ENCODE measurements around the gene NAT16.

Gene NAT16

DNA sequence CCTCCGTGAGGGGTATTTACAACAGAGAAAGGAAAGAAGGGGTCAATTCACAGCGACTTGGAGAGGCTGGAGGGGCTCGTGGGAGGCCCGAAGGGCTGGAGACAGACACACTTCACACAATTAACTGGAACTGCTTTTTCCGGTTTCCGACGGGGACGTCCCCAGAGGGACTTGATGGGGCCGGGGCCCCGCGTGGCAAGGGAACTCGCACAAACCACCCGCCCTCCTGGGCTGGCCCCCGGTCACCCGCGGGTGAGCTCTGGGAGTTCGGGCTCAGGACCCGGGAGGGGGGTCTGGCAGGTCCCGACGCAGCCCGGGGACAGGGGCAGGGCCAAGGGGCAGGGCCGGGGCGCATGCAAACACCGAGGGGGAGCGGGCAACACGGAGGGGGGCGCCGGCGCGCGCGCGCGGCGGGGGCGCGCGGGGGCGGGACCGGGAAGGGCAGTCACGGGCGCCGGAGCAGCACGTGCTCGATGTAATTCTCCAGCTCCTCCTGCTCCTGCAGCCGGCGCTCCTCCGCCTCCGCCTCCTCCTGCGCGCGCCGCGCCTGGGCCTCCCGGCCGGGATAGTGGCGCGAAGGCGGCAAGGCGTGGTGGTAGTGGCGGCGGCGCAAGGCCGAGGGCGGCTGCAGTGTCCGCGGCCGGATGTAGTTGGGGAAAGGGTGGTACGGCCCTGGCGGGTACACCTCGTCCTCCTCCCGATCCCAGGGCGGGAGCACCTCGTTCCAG is 17.4 kb downstream of the NAT16 start:
- DNase-seq (ENCODE audit: low read depth), result peak; percentile 67
- Histone ChIP-seq H3K9ac (ENCODE audit: low read length) (no peak overlapping the region), H3K9me3 (ENCODE audit: control insufficient read depth, low read length) (no peaks in the 10 kb centered on the region), H3K4me3 (ENCODE audit: low read length) (no peak overlapping the region), H3K4me1 (ENCODE audit: control insufficient read depth, insufficient read depth, low read length) (peaks cover 17% of the 10 kb centered on the region), H3K36me3 (ENCODE audit: control insufficient read depth, insufficient read depth, low read length, severe bottlenecking) (peaks cover 24% of the 10 kb centered on the region), H3K27me3 (replicated peaks; ENCODE audit: control insufficient read depth, insufficient read depth, low read length) (peaks cover 17% of the 10 kb centered on the region)

DNA sequence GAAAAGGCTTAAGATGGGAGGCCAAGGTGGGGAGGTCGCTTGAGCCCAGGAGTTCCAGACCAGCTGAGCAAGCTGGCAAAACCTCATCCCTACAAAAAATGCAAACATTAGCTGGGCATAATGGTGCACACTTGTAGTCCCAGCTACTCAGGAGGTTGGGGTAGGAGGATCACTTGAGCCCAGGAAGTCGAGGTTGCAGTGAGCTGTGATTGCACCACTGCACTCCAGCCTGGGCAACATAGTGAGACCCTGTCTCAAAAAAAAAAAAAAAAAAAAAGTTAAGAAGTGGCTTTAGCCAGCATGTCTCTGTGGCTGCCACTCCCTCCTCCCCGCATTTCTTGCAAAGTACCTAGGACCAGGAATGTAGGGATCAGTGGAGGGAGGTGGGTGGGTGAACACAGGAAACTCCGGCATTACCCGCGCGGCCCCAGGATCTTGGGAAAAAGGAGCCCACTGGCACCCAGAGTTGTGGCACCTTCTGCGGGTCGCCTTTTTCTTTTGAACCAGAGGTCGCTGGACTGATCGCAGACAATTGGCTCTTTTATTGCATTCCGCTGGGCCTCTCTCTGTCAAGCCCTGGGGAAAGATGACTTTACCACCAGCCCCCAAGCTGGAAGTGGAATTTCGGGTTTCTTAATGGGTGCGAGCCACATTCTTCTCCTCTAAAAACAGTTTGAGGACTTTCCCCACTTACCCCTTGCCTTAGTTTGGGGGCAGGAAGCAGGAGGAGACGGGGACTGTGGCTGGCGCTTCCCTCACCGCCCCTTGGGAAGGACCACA is 18.2 kb downstream of the NAT16 start:
- Histone ChIP-seq H3K9me3 (ENCODE audit: control insufficient read depth, low read length) (no peaks in the 10 kb centered on the region), H3K4me3 (ENCODE audit: low read length) (no peak overlapping the region), H3K36me3 (ENCODE audit: control insufficient read depth, insufficient read depth, low read length, severe bottlenecking) (peaks cover 33% of the 10 kb centered on the region), H3K9ac (ENCODE audit: low read length) (no peak overlapping the region), H3K27me3 (replicated peaks; ENCODE audit: control insufficient read depth, insufficient read depth, low read length) (peaks cover 8% of the 10 kb centered on the region), H3K4me1 (ENCODE audit: control insufficient read depth, insufficient read depth, low read length) (peaks cover 17% of the 10 kb centered on the region)
- no peak for DNase-seq (ENCODE audit: low read depth)

- no peak overlapping the region for H3K4me3 ChIP-seq (ENCODE audit: low read length)
- peaks cover 17% of the 10 kb centered on the region for H3K4me1 ChIP-seq (ENCODE audit: control insufficient read depth, insufficient read depth, low read length)
- H3K36me3 ChIP-seq (ENCODE audit: control insufficient read depth, insufficient read depth, low read length, severe bottlenecking), result peaks cover 37% of the 10 kb centered on the region
- H3K9ac ChIP-seq (ENCODE audit: low read length), result no peak overlapping the region
- DNase-seq (ENCODE audit: low read depth), result no peak
- H3K27me3 ChIP-seq (replicated peaks; ENCODE audit: control insufficient read depth, insufficient read depth, low read length), result peaks cover 4% of the 10 kb centered on the region
- H3K9me3 ChIP-seq (ENCODE audit: control insufficient read depth, low read length), result no peaks in the 10 kb centered on the region
These were observed 19.2 kb downstream of the NAT16 start for GRCh38 chr7:101160910-101161309.

GRCh38 chr7:101159696-101160674 is 20.1 kb downstream of the NAT16 start:
- no peak for DNase-seq (ENCODE audit: low read depth)

GRCh38 chr7:101156866-101157589 is 23.1 kb downstream of the NAT16 start:
- Histone ChIP-seq H3K27me3 (replicated peaks; ENCODE audit: control insufficient read depth, insufficient read depth, low read length) (no peaks in the 10 kb centered on the region), H3K9me3 (ENCODE audit: control insufficient read depth, low read length) (no peaks in the 10 kb centered on the region), H3K36me3 (ENCODE audit: control insufficient read depth, insufficient read depth, low read length, severe bottlenecking) (peaks cover 37% of the 10 kb centered on the region), H3K9ac (ENCODE audit: low read length) (no peak overlapping the region), H3K4me1 (ENCODE audit: control insufficient read depth, insufficient read depth, low read length) (peaks cover 10% of the 10 kb centered on the region), H3K4me3 (ENCODE audit: low read length) (no peak overlapping the region)
- DNase-seq (ENCODE audit: low read depth), result no peak

More at GRCh38 chr7:101159696-101160674, 20.1 kb downstream of the NAT16 start:
- no peaks in the 10 kb centered on the region for H3K9me3 ChIP-seq (ENCODE audit: control insufficient read depth, low read length)
- peaks cover 20% of the 10 kb centered on the region for H3K4me1 ChIP-seq (ENCODE audit: control insufficient read depth, insufficient read depth, low read length)
- no peak overlapping the region for H3K9ac ChIP-seq (ENCODE audit: low read length)
- peaks cover 37% of the 10 kb centered on the region for H3K36me3 ChIP-seq (ENCODE audit: control insufficient read depth, insufficient read depth, low read length, severe bottlenecking)
- no peak overlapping the region for H3K4me3 ChIP-seq (ENCODE audit: low read length)
- no peaks in the 10 kb centered on the region for H3K27me3 ChIP-seq (replicated peaks; ENCODE audit: control insufficient read depth, insufficient read depth, low read length)

GRCh38 chr7:101156277-101156676 is 23.8 kb downstream of the NAT16 start:
- H3K4me1 ChIP-seq (ENCODE audit: control insufficient read depth, insufficient read depth, low read length), result peaks cover 10% of the 10 kb centered on the region
- no peak for DNase-seq (ENCODE audit: low read depth)
- no peak overlapping the region for H3K4me3 ChIP-seq (ENCODE audit: low read length)
- H3K27me3 ChIP-seq (replicated peaks; ENCODE audit: control insufficient read depth, insufficient read depth, low read length), result no peaks in the 10 kb centered on the region
- peaks cover 37% of the 10 kb centered on the region for H3K36me3 ChIP-seq (ENCODE audit: control insufficient read depth, insufficient read depth, low read length, severe bottlenecking)
- no peaks in the 10 kb centered on the region for H3K9me3 ChIP-seq (ENCODE audit: control insufficient read depth, low read length)
- no peak overlapping the region for H3K9ac ChIP-seq (ENCODE audit: low read length)

DNA sequence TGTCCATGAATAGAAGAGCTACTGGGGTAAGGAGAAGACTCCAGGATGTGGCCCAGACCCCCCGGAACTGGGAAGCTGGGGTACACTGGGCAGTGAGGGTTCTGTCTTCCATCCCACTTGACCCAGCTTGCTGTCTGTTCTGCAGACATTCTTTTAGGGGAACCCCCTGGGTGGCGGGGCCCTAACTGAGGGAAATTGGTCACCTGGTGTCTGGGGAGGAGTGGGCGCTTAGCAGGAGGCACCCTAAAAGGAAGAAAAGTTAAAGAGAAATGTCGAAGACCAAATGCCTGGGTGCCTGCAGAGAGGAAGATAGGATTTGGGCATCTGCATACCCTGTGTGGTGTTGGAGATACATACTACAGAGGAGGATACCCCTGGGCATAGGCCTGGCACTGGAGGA is 24.8 kb downstream of the NAT16 start:
- Histone ChIP-seq H3K9ac (ENCODE audit: low read length) (peak overlapping the region; percentile 89), H3K9me3 (ENCODE audit: control insufficient read depth, low read length) (no peaks in the 10 kb centered on the region), H3K4me1 (ENCODE audit: control insufficient read depth, insufficient read depth, low read length) (peaks cover 10% of the 10 kb centered on the region), H3K36me3 (ENCODE audit: control insufficient read depth, insufficient read depth, low read length, severe bottlenecking) (peaks cover 36% of the 10 kb centered on the region), H3K27me3 (replicated peaks; ENCODE audit: control insufficient read depth, insufficient read depth, low read length) (no peaks in the 10 kb centered on the region), H3K4me3 (ENCODE audit: low read length) (peak overlapping the region; percentile 90)
- DNase-seq (ENCODE audit: low read depth), result no peak

DNA sequence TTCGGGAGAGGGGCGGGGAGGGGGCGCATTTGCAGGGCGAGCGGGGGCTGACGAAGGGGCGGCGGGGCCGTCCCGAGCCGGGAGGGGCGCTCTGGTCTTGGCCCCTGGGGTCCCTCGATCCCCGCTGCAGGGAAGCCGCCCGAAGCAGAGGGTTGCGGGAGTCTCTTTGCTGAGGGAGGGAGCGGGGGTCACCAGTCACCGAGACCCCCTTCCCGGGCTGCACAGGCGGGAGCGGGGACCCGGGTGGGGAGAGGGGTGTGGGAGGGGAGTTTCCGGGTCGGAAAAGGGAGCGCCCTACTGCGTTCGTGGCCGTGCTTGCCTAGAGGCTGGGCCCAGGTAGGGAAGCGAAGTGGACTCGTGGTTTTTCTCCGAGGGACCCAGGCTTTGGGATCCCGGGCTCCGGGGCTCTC is 25.4 kb downstream of the NAT16 start:
- Histone ChIP-seq H3K4me3 (ENCODE audit: low read length) (peak overlapping the region; percentile 90), H3K9ac (ENCODE audit: low read length) (peak overlapping the region; percentile 89), H3K9me3 (ENCODE audit: control insufficient read depth, low read length) (no peaks in the 10 kb centered on the region), H3K27me3 (replicated peaks; ENCODE audit: control insufficient read depth, insufficient read depth, low read length) (no peaks in the 10 kb centered on the region), H3K36me3 (ENCODE audit: control insufficient read depth, insufficient read depth, low read length, severe bottlenecking) (peaks cover 30% of the 10 kb centered on the region), H3K4me1 (ENCODE audit: control insufficient read depth, insufficient read depth, low read length) (peaks cover 10% of the 10 kb centered on the region)
- DNase-seq (ENCODE audit: low read depth), result peak; percentile 44

GRCh38 chr7:101153969-101154692 is 26.0 kb downstream of the NAT16 start, which contains the start of gene AP1S1:
TSS of gene AP1S1 (plus strand) at chr7:101154476. CDS start at chr7:101154515, 39 bp downstream.
- peak within 1 kb of the TSS; percentile 89 for H3K9ac ChIP-seq (ENCODE audit: low read length)
- H3K4me1 ChIP-seq (ENCODE audit: control insufficient read depth, insufficient read depth, low read length), result peaks cover 10% of the 10 kb centered on the region
- H3K9me3 ChIP-seq (ENCODE audit: control insufficient read depth, low read length), result no peaks in the 10 kb centered on the region
- H3K4me3 ChIP-seq (ENCODE audit: low read length), result peak within 1 kb of the TSS; percentile 90
- DNase-seq (ENCODE audit: low read depth), result peak; percentile 96
- no peaks in the 10 kb centered on the region for H3K27me3 ChIP-seq (replicated peaks; ENCODE audit: control insufficient read depth, insufficient read depth, low read length)
- H3K36me3 ChIP-seq (ENCODE audit: control insufficient read depth, insufficient read depth, low read length, severe bottlenecking), result peaks cover 25% of the 10 kb centered on the region

Data from adipocyte (in vitro differentiated cells).